Mesothelial cell of epicardium (in vitro differentiated cells): ENCODE results near the gene SPRED2. TPM values are rescaled to one million over a fixed set of nuclear protein-coding genes. Genes with fewer than 3 reads are reported as not detected.

Source experiments
- DNase-seq, 2 experiments: peaks; one replicate each; pipeline ENCODE4 v3.0.0; 2021; ENCODE audit warnings: low spot score in 2 of 2; ENCODE audit not compliant: unreplicated experiment in 2 of 2
- H3K27ac Mint-ChIP-seq: 2 replicates; pipeline ENCODE4 v1.8.0; 2021; ENCODE audit warnings: mixed read lengths
- H3K27me3 Mint-ChIP-seq: 2 replicates; pipeline ENCODE4 v1.8.0; 2021; ENCODE audit warnings: low read depth, mixed read lengths
- H3K36me3 Mint-ChIP-seq: 2 replicates; pipeline ENCODE4 v1.8.0; 2021; ENCODE audit warnings: mixed read lengths
- H3K4me1 Mint-ChIP-seq: 2 replicates; pipeline ENCODE4 v1.8.0; 2021; ENCODE audit warnings: mixed read lengths
- H3K4me3 Mint-ChIP-seq: 2 replicates; pipeline ENCODE4 v1.8.0; 2021; ENCODE audit warnings: mild to moderate bottlenecking, moderate library complexity, mixed read lengths
- H3K9me3 Mint-ChIP-seq: 2 replicates; pipeline ENCODE4 v1.8.0; 2021; ENCODE audit warnings: mixed read lengths
- CTCF ChIP-seq: fragments of 200-600 bp; sonication (generic); IDR thresholded peaks from one replicate; pipeline ENCODE4 v1.5.0; 2021; ENCODE audit warnings: antibody characterized with exemption; ENCODE audit not compliant: unreplicated experiment
- total RNA-seq: library from RNA; stranded (reverse); gene quantifications from 3 replicates; pipeline ENCODE4 v1.2.1, GENCODE V29; 2021

The SPRED2 gene
- total RNA-seq, 1 donor from 2014 or later = 31.5 TPM

- H3K27ac Mint-ChIP-seq = no peak overlapping the region
- H3K9me3 Mint-ChIP-seq = no peaks in the 10 kb centered on the region
- H3K36me3 Mint-ChIP-seq = no peaks in the 10 kb centered on the region
- peaks cover 42% of the 10 kb centered on the region for H3K4me1 Mint-ChIP-seq
- DNase-seq = no peak
- no peak overlapping the region for H3K4me3 Mint-ChIP-seq
- no peaks in the 10 kb centered on the region for H3K27me3 Mint-ChIP-seq
- no peak for TF ChIP-seq CTCF
Observed at GRCh38 chr2:65369574-65369973, 62.8 kb downstream of the SPRED2 start.

GRCh38 chr2:65368468-65368867 is 63.9 kb downstream of the SPRED2 start:
- H3K9me3 Mint-ChIP-seq = no peaks in the 10 kb centered on the region

GRCh38 chr2:65367524-65367923 is 64.9 kb downstream of the SPRED2 start:
- no peaks in the 10 kb centered on the region for H3K36me3 Mint-ChIP-seq
- no peak overlapping the region for H3K27ac Mint-ChIP-seq

More at GRCh38 chr2:65368468-65368867, 63.9 kb downstream of the SPRED2 start:
- Mint-ChIP-seq H3K4me3 (no peak overlapping the region), H3K27ac (no peak overlapping the region), H3K27me3 (no peaks in the 10 kb centered on the region), H3K36me3 (no peaks in the 10 kb centered on the region), H3K4me1 (peaks cover 45% of the 10 kb centered on the region)
- no peak for DNase-seq
- TF ChIP-seq CTCF = no peak

GRCh38 chr2:65366595-65367125 is 65.7 kb downstream of the SPRED2 start:
- peak overlapping the region; percentile 60 for H3K27ac Mint-ChIP-seq

More at GRCh38 chr2:65367524-65367923, 64.9 kb downstream of the SPRED2 start:
- Mint-ChIP-seq H3K27me3 (no peaks in the 10 kb centered on the region), H3K4me3 (no peak overlapping the region), H3K4me1 (peaks cover 47% of the 10 kb centered on the region), H3K9me3 (no peaks in the 10 kb centered on the region)
- no peak for DNase-seq
- TF ChIP-seq CTCF = no peak

GRCh38 chr2:65364986-65365733 is 67.2 kb downstream of the SPRED2 start:
- H3K27ac Mint-ChIP-seq = no peak overlapping the region
- H3K4me3 Mint-ChIP-seq = no peak overlapping the region
- no peaks in the 10 kb centered on the region for H3K36me3 Mint-ChIP-seq
- no peaks in the 10 kb centered on the region for H3K27me3 Mint-ChIP-seq
- no peak for TF ChIP-seq CTCF
- peaks cover 45% of the 10 kb centered on the region for H3K4me1 Mint-ChIP-seq
- no peaks in the 10 kb centered on the region for H3K9me3 Mint-ChIP-seq
- DNase-seq = no peak

More at GRCh38 chr2:65366595-65367125, 65.7 kb downstream of the SPRED2 start:
- H3K9me3 Mint-ChIP-seq = no peaks in the 10 kb centered on the region
- peaks cover 46% of the 10 kb centered on the region for H3K4me1 Mint-ChIP-seq
- no peak for DNase-seq
- no peaks in the 10 kb centered on the region for H3K36me3 Mint-ChIP-seq
- TF ChIP-seq CTCF = no peak
- H3K4me3 Mint-ChIP-seq = no peak overlapping the region
- H3K27me3 Mint-ChIP-seq = no peaks in the 10 kb centered on the region
